ENCODE measurements around the gene TRAF7. TPM values are rescaled to one million over a fixed set of nuclear protein-coding genes. Genes with fewer than 3 reads are reported as not detected.
"Not testable (repeated sequence)": the region's sequence is repeated elsewhere in the genome, so short reads cannot be mapped to it uniquely, and the experiment has no call there.

Gene TRAF7
- total RNA-seq, 1 donor from 2014 or later: 102 TPM

DNA sequence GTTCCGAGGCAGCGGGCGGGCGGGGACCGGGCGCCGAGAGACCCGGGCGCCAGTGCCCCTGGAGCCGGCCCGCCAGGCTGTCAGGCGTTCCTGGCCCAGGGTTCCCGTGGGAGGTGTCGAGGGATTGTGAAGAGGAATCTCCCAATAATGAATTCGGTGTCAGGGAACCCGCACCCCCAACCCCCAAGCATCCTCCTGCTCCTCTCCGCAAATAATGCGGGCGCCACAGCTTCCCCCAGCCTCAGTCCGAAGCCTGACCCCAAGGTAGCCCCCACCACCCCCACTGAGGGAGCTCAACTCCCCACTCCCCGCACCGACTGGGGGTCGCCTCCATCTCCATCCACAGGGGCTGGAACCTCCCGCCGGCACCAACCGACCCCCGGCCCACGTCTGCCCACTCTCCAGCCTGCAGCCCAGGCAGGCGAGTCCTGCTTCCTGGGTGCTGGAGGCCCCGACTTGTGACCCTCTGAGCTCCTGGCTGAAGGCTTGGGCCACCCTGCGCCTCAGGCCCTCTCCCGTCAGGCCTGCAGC, 41.5 kb downstream of the TRAF7 start:
- no peak for DNase-seq (ENCODE audit: extremely low read depth, low read depth, low spot score)

DNA sequence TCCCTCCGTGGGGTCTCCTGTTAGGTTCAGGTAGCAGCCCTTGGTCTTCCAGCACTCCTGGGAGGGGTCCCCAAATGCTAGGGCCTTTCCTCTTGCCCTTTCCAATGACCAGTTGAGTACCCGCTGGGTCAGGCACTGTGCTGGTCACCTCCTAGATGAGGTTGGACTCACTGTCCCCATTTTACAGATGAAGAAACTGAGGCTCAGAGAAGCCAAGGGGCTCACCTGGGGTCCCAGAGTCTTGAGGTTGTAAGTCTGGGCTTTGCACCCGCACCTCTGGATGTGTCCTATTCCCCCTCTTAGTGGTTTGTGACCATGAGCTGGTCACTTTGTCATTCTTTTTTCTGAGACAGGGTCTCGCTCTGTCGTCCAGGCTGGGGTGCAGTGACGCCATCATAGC, 42.2 kb downstream of the TRAF7 start:
- no peak for DNase-seq (ENCODE audit: extremely low read depth, low read depth, low spot score)

GRCh38 chr16:2198283-2198682, 42.7 kb downstream of the TRAF7 start:
- no peak for DNase-seq (ENCODE audit: extremely low read depth, low read depth, low spot score)

GRCh38 chr16:2199095-2199494, 43.5 kb downstream of the TRAF7 start:
- no peak for DNase-seq (ENCODE audit: extremely low read depth, low read depth, low spot score)

DNA sequence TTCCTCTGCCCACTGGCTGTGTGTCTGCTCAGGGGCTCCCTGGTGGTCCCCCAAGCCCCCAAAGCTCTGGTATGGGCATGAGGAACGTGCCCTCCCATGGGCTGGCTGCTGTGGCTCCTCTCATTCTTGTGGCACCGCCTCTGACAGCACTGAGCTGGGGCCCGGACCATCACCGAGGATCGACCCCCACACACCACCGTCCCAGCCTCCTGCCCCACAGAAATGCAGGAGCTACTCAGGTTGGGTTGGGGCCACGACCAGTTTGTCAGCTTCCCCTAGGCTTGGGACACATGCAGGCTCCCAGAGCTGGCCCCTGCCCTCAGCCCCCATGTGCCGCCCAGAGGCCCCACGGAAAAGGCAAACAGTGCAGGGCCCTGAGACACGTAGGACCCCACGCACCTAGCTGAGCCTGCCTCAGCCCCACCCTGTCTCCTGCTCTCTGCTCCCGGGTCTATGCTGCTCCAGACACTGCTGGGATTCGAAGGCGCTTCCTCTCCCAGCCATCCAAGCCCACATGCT, 44.1 kb downstream of the TRAF7 start:
- DNase-seq (ENCODE audit: extremely low read depth, low read depth, low spot score): no peak

GRCh38 chr16:2200313-2200712, 44.7 kb downstream of the TRAF7 start:
- no peak for DNase-seq (ENCODE audit: extremely low read depth, low read depth, low spot score)

GRCh38 chr16:2203119-2203688, 47.6 kb downstream of the TRAF7 start:
- not testable (repeated sequence) for DNase-seq (ENCODE audit: extremely low read depth, low read depth, low spot score)

- no peak for DNase-seq (ENCODE audit: extremely low read depth, low read depth, low spot score)
Measured at GRCh38 chr16:2204416-2205103, 49.0 kb downstream of the TRAF7 start.

DNA sequence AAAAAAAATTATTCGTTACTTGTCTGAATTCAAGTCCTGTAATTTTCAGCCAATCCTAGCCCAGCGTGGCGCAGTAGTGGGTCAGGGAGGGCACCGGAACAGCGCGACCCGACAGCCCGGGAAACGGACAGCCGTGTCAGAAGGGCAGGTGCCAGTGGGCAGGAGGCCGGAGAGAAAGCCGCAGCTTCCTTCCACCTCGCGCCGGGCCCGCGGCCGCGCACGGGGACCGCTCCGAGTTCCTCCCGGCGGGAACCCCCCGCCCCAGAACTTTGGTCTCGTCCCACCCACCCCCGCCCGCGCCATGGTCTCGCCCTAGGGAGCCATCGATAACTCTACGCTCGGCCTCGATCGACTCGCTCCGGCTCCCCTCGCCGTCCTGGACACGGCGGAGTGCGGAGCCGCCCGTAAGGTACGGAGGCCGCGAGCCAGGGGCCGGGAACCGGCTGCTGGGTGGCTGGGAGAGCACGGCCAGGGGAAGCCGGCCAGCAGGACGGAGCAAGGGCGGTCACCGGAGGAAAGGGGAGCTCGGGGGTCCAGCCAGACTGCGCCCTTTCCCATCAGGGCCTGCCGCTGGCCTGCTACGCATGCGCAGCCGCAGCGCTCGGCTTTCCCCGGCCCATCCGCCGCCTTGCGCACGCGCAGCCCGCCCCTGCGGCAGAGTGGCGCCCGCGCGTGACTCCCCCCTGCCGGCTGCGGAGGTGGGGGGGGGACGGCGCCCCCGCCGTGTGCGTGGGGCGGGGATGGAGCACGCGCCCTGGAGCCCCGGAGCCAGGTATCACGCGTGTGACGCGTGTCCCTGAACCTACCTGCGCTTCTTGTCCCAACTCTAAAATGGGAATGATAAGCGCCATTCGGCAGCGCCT, 49.8 kb downstream of the TRAF7 start, which contains the start of gene MLST8:
TSS of gene MLST8 (plus strand) at position 351 of the 863 bp plus-strand sequence. CDS start 632 bp downstream, outside the sequence.
- DNase-seq (ENCODE audit: extremely low read depth, low read depth, low spot score): no peak

DNA sequence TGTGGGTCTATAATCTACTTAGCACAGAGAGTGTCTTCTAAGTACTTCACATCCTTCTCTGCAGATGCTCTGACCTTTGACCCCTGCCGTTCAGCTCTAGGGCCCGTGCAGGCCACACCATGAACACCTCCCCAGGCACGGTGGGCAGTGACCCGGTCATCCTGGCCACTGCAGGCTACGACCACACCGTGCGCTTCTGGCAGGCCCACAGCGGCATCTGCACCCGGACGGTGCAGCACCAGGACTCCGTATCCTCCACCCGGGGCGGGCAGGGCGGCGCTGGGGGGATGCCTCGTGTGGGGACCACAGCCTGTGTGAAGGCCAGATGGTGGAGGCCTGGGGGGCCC, 50.4 kb downstream of the TRAF7 start:
- no peak for DNase-seq (ENCODE audit: extremely low read depth, low read depth, low spot score)

- DNase-seq (ENCODE audit: extremely low read depth, low read depth, low spot score): no peak
Measured at GRCh38 chr16:2206420-2206779, 50.8 kb downstream of the TRAF7 start.

DNA sequence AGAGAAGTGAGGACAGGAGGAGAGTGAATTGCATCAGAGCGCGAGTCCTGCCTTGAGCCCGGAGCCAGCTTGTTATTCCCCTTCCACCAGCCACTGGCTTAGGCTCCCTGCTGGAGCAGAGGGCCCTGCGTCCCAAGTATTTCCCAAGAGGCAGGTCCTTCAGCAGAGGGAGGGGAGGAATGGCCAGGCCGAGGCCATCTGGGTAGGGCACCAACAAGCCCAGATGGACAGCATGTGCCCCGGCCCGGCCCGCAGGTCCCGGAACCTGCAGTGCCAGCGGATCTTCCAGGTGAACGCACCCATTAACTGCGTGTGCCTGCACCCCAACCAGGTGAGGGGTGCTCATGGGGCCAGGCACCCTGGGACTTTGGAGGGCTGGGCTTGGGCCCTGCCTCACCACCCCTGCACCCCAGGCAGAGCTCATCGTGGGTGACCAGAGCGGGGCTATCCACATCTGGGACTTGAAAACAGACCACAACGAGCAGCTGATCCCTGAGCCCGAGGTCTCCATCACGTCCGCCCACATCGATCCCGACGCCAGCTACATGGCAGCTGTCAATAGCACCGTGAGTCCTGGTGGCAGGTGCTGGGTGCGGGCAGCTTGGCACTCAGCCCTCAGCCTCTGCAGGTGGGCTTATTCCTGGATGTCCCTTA, 51.3 kb downstream of the TRAF7 start:
- no peak for DNase-seq (ENCODE audit: extremely low read depth, low read depth, low spot score)

DNA sequence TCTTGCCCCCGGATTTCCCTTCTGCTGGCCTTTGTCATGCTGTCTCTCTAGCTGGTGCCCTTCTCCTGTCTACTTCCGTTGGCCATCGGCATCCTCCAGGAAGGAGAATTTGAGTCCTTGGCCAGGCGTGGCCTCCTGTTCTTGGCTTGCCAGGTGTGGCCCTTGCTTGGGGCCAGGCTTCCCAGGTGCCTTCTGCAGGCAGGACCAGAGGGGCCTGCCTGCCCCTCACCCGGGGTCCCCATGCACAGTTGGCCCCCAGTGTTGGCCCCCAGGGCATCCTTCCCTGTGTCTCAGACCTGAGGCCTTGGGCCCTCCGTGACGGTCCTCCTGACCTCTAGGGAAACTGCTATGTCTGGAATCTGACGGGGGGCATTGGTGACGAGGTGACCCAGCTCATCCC, 52.3 kb downstream of the TRAF7 start:
- DNase-seq (ENCODE audit: extremely low read depth, low read depth, low spot score): no peak

DNA sequence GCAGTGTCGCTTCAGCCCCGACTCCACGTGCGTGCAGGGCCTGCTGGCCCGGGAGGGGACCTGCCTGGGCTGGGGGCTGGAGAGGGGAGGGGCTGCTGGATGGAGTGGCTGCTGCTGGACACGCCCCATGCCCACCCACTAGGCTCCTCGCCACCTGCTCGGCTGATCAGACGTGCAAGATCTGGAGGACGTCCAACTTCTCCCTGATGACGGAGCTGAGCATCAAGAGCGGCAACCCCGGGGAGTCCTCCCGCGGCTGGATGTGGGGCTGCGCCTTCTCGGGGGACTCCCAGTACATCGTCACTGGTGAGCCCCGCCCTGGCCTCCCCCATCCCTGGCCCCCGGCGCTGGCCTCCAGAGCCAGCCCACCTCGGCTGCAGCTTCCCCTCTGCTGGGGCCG, 52.7 kb downstream of the TRAF7 start:
- no peak for DNase-seq (ENCODE audit: extremely low read depth, low read depth, low spot score)

DNA sequence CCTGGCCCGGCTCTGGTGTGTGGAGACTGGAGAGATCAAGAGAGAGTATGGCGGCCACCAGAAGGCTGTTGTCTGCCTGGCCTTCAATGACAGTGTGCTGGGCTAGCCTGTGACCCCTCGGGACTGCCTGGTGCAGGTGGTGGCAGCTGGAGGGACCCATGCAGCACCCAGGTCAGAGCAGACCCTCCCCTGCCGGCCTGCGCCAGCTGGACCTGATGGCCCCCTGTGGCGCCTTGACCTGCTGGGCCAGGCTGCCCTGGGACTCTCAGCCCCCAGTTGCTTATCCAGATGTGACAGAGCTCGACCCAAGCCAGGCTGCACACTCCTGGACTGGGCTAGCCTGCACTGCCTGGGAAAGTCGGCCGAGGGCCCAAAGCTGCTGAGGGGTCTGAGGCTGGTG, 53.2 kb downstream of the TRAF7 start:
- no peak for DNase-seq (ENCODE audit: extremely low read depth, low read depth, low spot score)

- DNase-seq (ENCODE audit: extremely low read depth, low read depth, low spot score): no peak
Measured at GRCh38 chr16:2209258-2210008, 53.9 kb downstream of the TRAF7 start.

GRCh38 chr16:2210009-2210332, 54.4 kb downstream of the TRAF7 start:
- no peak for DNase-seq (ENCODE audit: extremely low read depth, low read depth, low spot score)

GRCh38 chr16:2210386-2211365, 55.1 kb downstream of the TRAF7 start, which contains the start of gene BRICD5:
BRICD5 (minus strand) TSS chr16:2210863; CDS start chr16:2210833, 30 bp downstream.
- DNase-seq (ENCODE audit: extremely low read depth, low read depth, low spot score): no peak

DNA sequence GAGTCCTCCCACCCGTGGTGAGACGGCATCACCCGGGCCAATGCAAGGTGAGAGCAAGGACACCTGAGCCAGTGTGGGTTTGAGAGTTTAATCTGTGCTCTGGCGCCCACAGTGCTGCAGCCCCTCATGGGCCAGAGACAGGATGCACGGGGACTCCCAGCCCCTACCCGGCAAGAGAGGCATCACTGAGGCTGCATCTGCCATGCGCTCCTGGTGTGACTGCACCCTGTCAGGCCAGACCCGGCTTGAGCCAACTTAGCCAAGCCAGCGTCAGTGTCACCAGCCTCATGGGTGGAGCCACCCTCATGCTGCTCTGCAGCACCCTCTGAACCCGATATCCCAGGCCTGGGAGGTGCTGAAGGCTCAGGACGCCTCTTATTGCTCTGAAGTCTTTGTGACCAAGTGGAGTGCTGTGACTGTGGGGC, 56.4 kb downstream of the TRAF7 start:
- no peak for DNase-seq (ENCODE audit: extremely low read depth, low read depth, low spot score)

Data from glomerular endothelial cell (primary cell).